ENCODE measurements around the gene CENATAC. TPM values are rescaled to one million over a fixed set of nuclear protein-coding genes. Genes with fewer than 3 reads are reported as not detected.

CENATAC gene
- total RNA-seq, 1 donor from 2014 or later = 36.4 TPM

DNA sequence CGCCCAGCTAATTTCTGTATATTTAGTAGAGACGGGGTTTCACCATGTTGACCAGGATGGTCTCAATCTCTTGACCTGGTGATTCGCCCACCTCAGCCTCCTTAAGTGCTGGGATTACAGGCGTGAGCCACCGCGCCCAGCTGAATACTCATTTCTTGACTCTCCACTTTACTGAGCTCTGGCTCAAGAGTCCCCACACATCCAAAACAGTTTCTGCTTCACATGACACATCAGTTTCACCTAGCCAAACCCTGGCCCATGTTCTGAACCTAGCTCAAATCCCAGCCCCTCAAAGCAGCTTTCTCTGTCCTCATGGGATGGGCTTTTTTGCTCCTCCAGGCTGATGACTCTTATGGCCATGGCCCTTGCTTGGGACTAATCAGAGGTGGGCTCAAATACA is 49.3 kb downstream of the CENATAC start:
- Mint-ChIP-seq H3K36me3 (peaks cover 5% of the 10 kb centered on the region), H3K27me3 (no peaks in the 10 kb centered on the region), H3K4me3 (no peak overlapping the region), H3K9me3 (no peaks in the 10 kb centered on the region), H3K27ac (no peak overlapping the region), H3K4me1 (ENCODE audit: unreplicated experiment) (no peaks in the 10 kb centered on the region)
- DNase-seq (ENCODE audit: extremely low spot score, unreplicated experiment) = no peak
- TF ChIP-seq CTCF (conservative IDR thresholded peaks at IDR 0.05) = no peak

DNA sequence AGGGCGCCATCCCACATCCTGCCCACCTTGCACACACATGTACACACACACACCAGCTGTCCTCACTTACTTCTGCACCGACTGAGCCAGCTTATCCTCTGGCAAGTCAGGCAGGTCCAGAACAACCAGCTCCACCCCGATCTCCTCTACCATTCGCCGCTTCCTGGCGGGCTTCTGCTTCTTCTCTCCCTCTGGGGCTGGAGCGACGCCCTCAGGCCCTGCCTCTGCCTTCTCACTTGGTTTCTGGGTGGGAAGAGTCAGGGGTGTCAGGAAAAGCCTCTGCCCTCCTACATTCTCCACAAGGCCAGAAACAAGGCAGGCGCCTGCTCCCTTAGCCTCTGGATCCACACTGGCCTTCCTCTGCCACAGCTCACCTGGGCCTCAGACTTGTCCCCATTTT is 50.7 kb downstream of the CENATAC start:
- Mint-ChIP-seq H3K36me3 (peaks cover 15% of the 10 kb centered on the region), H3K4me1 (ENCODE audit: unreplicated experiment) (no peaks in the 10 kb centered on the region), H3K4me3 (no peak overlapping the region), H3K27me3 (no peaks in the 10 kb centered on the region), H3K9me3 (no peaks in the 10 kb centered on the region), H3K27ac (no peak overlapping the region)
- no peak for DNase-seq (ENCODE audit: extremely low spot score, unreplicated experiment)
- TF ChIP-seq CTCF (conservative IDR thresholded peaks at IDR 0.05) = no peak

DNA sequence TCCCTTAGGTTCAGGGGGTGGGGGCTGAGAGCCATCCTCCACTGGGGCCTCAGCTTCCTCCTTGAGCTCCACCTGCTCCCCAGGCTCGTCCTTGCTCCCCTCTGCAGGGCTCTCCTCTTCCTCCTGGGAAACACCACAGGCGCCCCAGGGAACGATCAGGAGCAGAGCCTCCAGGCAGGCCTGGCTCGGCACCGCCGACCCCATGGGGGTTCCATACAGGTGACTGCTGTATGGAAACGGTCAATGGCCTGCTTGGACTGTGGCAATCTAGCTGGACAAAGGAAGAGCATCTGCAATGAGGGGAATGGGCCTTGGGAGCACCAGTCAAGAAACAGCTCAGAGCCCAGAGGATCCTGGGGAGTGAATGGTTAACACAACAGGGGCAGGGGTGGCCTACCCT is 51.1 kb downstream of the CENATAC start:
- H3K27me3 Mint-ChIP-seq = no peaks in the 10 kb centered on the region

GRCh38 chr11:119051440-119052162 is 53.7 kb downstream of the CENATAC start:
- Mint-ChIP-seq H3K4me1 (ENCODE audit: unreplicated experiment) (peaks cover 8% of the 10 kb centered on the region), H3K4me3 (no peak overlapping the region), H3K9me3 (no peaks in the 10 kb centered on the region), H3K27me3 (no peaks in the 10 kb centered on the region), H3K27ac (no peak overlapping the region), H3K36me3 (peaks cover 25% of the 10 kb centered on the region)
- no peak for DNase-seq (ENCODE audit: extremely low spot score, unreplicated experiment)
- TF ChIP-seq CTCF (conservative IDR thresholded peaks at IDR 0.05) = no peak

More for the DNA sequence above, 51.1 kb downstream of the CENATAC start:
- no peak for DNase-seq (ENCODE audit: extremely low spot score, unreplicated experiment)
- no peaks in the 10 kb centered on the region for H3K4me1 Mint-ChIP-seq (ENCODE audit: unreplicated experiment)
- H3K27ac Mint-ChIP-seq = no peak overlapping the region
- peaks cover 19% of the 10 kb centered on the region for H3K36me3 Mint-ChIP-seq
- TF ChIP-seq CTCF (conservative IDR thresholded peaks at IDR 0.05) = no peak
- H3K9me3 Mint-ChIP-seq = no peaks in the 10 kb centered on the region
- no peak overlapping the region for H3K4me3 Mint-ChIP-seq

- H3K4me1 Mint-ChIP-seq (ENCODE audit: unreplicated experiment) = peaks cover 8% of the 10 kb centered on the region
- no peak for DNase-seq (ENCODE audit: extremely low spot score, unreplicated experiment)
- peaks cover 24% of the 10 kb centered on the region for H3K36me3 Mint-ChIP-seq
- H3K4me3 Mint-ChIP-seq = no peak overlapping the region
- no peaks in the 10 kb centered on the region for H3K27me3 Mint-ChIP-seq
- no peaks in the 10 kb centered on the region for H3K9me3 Mint-ChIP-seq
- no peak for TF ChIP-seq CTCF (conservative IDR thresholded peaks at IDR 0.05)
- H3K27ac Mint-ChIP-seq = no peak overlapping the region
Observed at GRCh38 chr11:119052163-119052814, 54.4 kb downstream of the CENATAC start.

Data from type B pancreatic cell (in vitro differentiated cells).